ENCODE data around the gene SGPP2.

The SGPP2 gene

DNA sequence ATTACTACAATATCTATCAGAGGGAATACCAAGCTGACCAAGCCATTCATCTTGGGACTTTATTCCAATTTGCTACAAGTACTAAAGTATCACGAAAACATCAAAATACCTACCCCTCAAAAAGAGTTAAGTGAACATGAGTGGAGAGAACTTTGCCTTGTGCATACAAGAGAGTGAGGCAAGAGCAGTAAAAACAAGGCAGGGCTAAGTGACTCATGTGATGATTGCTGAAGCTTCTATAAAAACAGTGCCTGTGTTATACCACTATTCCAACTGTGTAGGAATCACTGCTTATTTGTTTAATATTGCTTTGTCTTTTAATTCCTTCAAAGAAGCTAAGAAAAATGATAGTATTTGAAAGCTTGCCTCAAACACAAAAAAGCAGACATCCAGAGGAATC lies 170.3 kb downstream of the SGPP2 start:
- in situ Hi-C loops (cut with HindIII; ENCODE audit: low pct_ligation_motif_present, low sequenced_read_pairs) = no loop called here
- H3K27ac ChIP-seq = no peak overlapping the region
- DNase-seq = peak; percentile 71
- peaks cover 4% of the 10 kb centered on the region for H3K36me3 ChIP-seq (replicated peaks)
- H3K27me3 ChIP-seq (replicated peaks) = no peaks in the 10 kb centered on the region
- H3K4me3 ChIP-seq (ENCODE audit: low read depth, low read length) = no peak overlapping the region
- TF ChIP-seq, protein P1, sequence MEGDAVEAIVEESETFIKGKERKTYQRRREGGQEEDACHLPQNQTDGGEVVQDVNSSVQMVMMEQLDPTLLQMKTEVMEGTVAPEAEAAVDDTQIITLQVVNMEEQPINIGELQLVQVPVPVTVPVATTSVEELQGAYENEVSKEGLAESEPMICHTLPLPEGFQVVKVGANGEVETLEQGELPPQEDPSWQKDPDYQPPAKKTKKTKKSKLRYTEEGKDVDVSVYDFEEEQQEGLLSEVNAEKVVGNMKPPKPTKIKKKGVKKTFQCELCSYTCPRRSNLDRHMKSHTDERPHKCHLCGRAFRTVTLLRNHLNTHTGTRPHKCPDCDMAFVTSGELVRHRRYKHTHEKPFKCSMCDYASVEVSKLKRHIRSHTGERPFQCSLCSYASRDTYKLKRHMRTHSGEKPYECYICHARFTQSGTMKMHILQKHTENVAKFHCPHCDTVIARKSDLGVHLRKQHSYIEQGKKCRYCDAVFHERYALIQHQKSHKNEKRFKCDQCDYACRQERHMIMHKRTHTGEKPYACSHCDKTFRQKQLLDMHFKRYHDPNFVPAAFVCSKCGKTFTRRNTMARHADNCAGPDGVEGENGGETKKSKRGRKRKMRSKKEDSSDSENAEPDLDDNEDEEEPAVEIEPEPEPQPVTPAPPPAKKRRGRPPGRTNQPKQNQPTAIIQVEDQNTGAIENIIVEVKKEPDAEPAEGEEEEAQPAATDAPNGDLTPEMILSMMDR (IDR thresholded peaks at IDR 0.05; ENCODE audit: low read depth, low read length, missing control alignments) = no peak

DNA sequence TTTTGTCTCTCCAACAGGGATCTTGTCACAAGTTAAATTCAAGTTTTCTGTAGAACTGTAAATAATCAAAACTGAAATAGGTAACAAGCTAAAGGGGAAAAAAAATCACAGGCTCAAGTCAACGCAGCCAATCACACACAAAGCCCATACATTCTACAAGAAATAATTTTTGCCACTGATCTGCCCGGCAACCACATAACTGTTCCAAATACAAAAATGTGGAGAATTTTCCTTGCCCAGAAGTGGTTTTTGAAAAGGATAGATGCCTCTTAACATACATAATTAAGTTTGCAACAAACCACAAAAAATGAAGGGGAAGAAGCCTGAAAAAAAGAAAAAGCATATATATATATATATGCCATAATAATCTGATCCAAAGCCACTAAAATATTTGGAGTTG lies 171.2 kb downstream of the SGPP2 start:
- in situ Hi-C loops (cut with HindIII; ENCODE audit: low pct_ligation_motif_present, low sequenced_read_pairs) = no loop called here
- no peaks in the 10 kb centered on the region for H3K27me3 ChIP-seq (replicated peaks)
- H3K36me3 ChIP-seq (replicated peaks) = peaks cover 6% of the 10 kb centered on the region
- no peak overlapping the region for H3K4me3 ChIP-seq (ENCODE audit: low read depth, low read length)
- no peak for DNase-seq
- H3K27ac ChIP-seq = no peak overlapping the region
- TF ChIP-seq, protein P1 (IDR thresholded peaks at IDR 0.05; ENCODE audit: low read depth, low read length, missing control alignments) = no peak

DNA sequence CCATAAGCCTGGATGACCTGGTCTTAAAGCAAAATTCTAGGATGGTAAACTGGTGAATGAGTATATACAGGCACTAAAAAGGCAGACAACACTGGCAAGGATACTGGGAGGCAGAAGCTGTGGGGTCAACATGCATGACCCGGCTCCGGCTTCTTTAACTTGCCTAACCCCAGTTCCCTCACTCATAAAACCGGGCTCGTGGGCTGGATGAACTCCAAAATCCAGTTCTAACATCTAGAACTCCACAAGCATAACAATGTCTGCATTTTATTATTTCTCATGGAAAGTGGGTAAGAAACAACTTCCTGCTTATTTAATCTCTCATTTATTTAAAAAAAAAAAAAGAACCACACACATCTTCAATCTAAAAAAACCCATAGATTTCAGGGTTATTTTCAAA lies 174.3 kb downstream of the SGPP2 start:
- H3K4me3 ChIP-seq (ENCODE audit: low read depth, low read length) = no peak overlapping the region
- H3K27me3 ChIP-seq (replicated peaks) = no peaks in the 10 kb centered on the region
- no peak for DNase-seq
- in situ Hi-C loops (cut with HindIII; ENCODE audit: low pct_ligation_motif_present, low sequenced_read_pairs) = no loop called here
- peaks cover 6% of the 10 kb centered on the region for H3K36me3 ChIP-seq (replicated peaks)
- H3K27ac ChIP-seq = no peak overlapping the region
- TF ChIP-seq, protein P1 (IDR thresholded peaks at IDR 0.05; ENCODE audit: low read depth, low read length, missing control alignments) = no peak

DNA sequence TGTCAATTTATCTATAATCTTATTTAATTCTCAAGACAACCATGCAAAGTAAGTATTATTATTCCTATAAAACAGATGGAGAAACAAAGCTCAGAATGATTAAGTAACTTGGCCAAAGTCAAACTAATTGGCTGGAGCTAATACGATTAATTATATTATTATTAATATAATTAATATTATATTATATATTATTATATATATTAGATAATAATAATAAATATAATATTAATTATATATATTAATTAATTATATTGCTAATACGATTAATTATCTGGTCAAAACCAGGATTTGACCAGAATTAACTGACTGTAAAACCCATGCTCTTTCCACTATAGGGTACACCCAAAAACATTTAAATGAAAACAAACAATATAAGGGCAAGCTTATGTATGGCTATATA lies 179.2 kb downstream of the SGPP2 start:
- no peak for DNase-seq
- H3K36me3 ChIP-seq (replicated peaks) = peaks cover 6% of the 10 kb centered on the region
- TF ChIP-seq, protein P1 (IDR thresholded peaks at IDR 0.05; ENCODE audit: low read depth, low read length, missing control alignments) = no peak
- in situ Hi-C loops (cut with HindIII; ENCODE audit: low pct_ligation_motif_present, low sequenced_read_pairs) = no loop called here
- no peak overlapping the region for H3K27ac ChIP-seq
- H3K27me3 ChIP-seq (replicated peaks) = no peaks in the 10 kb centered on the region
- H3K4me3 ChIP-seq (ENCODE audit: low read depth, low read length) = no peak overlapping the region

DNA sequence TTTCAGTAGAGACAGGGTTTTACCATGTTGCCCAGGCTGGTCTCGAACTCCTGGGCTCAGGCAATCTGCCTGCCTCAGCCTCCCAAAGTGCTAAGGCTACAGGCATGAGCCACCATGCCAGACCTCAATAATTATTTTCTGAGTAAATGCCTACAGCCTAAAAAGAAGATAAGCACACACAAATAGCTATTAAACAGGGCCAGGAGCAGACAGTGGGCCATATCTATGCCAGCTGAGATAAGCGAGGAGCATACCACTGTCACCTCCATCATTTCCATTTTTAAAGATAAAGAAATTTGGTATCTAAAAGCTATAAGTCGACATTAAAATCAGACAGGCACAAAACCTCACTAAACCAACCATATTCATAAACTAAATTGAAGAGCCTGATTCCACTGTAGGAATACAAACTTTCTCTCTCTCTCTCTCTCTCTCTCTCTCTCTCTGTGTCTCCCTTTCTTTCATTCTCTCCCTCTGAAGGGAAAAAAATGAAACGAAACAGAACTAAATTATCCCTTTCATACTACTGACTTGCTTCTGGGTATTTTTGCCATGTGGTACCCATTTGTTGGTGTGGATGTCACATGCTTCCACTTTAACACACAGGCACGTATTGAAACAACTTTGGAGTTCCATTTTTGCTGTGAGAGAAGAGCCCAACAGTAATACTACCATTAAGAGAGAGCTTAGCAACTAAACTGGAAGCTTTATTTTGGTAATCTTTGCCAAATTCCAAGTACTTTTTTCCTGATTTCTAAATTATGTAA lies 180.6 kb downstream of the SGPP2 start:
- no peak for DNase-seq
- in situ Hi-C loops (cut with HindIII; ENCODE audit: low pct_ligation_motif_present, low sequenced_read_pairs) = no loop called here
- Histone ChIP-seq H3K27me3 (replicated peaks) (no peaks in the 10 kb centered on the region), H3K4me3 (ENCODE audit: low read depth, low read length) (no peak overlapping the region), H3K27ac (no peak overlapping the region), H3K36me3 (replicated peaks) (no peaks in the 10 kb centered on the region)
- TF ChIP-seq, protein P1 (IDR thresholded peaks at IDR 0.05; ENCODE audit: low read depth, low read length, missing control alignments) = no peak

DNA sequence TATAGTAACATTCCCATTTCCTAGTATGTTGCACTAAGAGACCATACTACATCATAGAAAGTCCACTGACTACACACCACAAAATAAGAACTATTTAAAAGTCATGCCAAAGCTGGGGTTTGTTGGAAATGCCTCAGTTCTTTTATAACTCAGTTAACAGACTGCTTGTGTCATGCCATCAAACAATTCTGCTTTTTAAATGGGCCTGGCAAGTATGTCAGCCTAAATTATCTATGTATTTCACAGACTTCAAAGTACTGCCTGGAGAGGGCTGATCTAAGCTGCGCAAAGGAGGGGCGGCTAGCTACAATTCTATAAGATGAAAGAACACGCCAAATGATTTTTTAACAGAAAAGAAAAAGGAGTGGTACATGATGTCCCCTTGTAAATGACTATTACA lies 182.0 kb downstream of the SGPP2 start:
- TF ChIP-seq, protein P1 (IDR thresholded peaks at IDR 0.05; ENCODE audit: low read depth, low read length, missing control alignments) = no peak
- in situ Hi-C loops (cut with HindIII; ENCODE audit: low pct_ligation_motif_present, low sequenced_read_pairs) = no loop called here
- Histone ChIP-seq H3K4me3 (ENCODE audit: low read depth, low read length) (no peak overlapping the region), H3K36me3 (replicated peaks) (no peaks in the 10 kb centered on the region), H3K27ac (no peak overlapping the region), H3K27me3 (replicated peaks) (no peaks in the 10 kb centered on the region)
- DNase-seq = no peak
